Amniotic stem cell (primary cell): ENCODE measurements around the gene ARMC6.

Experiments used
- DNase-seq: peaks from one replicate; lab custom pipeline; 2025; lab: John Stamatoyannopoulos, UW

Gene ARMC6

DNA sequence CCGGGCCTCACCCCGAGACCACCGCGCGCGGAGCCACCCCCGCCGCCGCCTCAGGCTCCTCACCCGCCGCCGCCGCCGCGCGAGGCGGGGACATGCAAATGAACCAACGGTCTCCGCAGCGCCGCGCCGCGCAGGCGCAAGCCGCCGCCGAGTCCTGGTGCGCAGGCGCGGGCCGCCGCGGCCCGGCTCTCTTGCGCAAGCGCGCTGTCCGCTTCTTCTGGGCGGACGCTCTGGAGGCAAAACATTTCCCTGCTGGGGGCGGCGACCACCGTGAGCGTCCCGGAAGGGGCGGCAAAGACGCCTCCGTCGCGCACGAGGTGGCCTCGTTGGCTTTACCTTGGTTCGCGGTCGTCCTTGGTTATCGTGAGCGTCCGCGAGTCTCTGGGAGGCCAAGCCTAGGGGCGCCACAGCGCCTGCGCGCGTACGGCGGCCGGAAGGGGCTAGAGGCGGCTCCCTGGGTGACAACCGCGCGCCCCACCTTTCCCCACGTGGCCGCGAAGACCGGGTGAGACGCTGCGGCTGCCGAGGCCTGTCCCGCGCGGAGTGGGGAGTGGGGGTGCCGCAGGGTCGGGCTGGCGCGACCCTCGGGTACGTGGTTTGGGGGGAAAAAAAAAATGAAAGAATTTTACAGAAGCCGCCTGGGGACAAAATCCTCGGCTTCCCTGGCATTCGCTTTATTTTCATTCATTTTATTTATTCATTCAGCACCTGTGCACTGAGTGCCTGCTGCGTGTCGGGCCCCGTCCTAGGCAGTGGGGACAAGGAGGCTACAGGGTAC, at the start of gene ARMC6, which contains the start of gene SUGP2:
ARMC6 (plus strand) TSS at position 178 of the 778 bp plus-strand sequence. CDS start 607 bp downstream, outside the sequence.
SUGP2 (minus strand) TSS at position 92 of the 778 bp plus-strand sequence. CDS start 2,446 bp downstream, outside the sequence.
- DNase-seq, result peak; percentile 51

DNA sequence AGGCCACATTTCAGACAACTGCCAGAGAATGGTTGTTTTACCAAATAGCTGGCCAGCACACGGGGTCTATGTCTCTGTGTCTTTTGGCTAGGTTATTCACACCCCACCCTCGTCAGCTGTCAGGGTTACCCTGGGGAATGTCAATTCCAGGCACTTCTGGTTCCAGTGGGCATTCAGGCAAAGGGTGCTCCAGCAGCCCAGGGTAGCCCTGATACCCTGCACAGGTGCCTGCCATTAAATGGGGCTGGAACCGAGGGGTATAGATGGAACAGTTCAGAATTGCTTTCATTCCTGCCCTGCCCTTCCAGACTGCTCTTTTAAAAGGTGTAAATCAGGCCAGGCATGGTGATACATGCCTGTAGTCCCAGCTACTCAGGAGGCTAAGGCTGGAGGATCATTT, 49.2 kb upstream of the ARMC6 start:
- no peak for DNase-seq

DNA sequence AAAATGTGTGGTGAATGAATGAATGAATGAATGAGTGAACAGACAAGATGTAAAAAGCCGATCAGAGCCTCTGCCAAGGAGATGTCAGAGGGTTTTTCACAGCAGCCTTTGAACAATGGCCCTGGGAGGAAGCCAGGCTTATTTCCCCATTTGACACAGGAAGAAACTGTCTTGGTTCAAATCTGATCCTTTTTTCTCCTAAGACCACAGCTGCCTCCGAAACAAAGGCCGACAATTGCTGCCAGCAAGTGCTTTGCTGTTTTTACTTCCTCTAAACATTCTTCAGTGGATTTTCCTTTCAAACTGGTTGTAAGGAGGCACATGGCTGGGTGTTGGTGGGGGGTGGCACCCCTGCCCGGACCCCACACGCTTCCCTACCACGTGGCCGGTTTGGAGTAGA, 48.1 kb upstream of the ARMC6 start:
- DNase-seq, result no peak

DNA sequence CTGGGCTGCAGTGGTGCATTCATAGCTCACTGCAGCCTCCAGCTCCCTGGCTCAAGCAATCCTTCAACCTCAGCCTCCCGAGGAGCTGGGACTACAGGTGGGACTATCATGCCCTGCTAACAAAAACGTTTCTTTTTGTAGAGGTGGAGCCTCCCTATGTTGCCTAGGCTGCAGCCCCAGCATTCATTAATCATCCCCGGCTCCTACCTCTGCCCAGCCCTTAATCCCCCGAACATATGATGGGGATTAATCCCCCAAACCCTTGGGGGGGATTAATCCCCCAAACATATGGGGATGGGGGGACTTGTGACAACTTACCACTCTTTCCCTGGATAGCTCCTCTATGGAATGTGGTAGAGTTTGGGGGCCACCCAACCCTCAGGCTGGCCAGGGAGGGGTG, 45.9 kb upstream of the ARMC6 start:
- no peak for DNase-seq

DNA sequence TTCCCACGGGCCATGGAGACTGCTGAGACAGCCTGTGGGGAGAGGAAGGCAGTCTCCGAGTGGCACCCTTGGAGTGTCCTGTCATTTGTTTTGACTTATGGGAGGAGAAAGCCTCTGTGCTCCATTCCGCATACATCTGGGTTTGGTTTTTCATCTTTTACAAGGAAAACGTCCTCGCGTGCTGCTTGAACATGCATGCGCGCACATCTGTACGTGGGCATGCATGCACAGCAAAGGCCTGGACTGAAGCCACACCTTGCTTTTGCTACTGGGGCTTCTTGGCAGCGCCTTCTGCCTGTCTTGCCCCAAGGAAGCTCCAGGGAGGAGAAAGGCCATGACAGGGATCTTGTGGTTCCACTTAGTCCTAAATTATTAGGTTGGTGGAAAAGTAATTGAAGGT, 44.1 kb upstream of the ARMC6 start:
- DNase-seq, result no peak

DNA sequence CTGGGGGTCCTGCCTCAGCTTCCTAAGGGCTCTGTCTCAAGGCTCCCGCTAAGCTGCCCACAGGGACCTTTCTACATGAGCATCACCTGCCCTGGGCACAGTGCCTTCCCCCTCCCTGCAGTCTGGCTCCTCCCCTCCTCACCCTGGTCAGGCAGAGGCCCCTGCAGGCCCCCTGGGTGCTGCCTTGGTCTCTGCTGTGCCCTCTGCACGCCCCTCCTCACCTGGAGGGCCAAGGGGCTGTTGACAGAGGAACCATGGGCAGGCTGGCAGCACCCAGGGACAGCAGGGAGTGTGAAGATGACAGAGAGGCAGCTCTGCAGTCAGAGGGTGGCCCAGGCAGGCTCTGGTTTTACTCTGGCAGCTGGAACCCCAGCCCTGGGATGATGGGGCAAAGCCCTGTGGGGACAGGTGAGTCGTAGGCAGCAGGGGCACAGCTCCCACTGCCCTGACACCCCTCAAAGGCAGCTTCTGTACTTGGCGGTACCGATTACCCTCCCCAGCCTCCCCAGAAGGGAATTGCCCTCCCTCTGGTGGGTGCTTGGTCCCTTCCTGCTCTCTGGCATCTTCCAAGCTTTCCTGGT, 43.2 kb upstream of the ARMC6 start:
- DNase-seq, result no peak

DNA sequence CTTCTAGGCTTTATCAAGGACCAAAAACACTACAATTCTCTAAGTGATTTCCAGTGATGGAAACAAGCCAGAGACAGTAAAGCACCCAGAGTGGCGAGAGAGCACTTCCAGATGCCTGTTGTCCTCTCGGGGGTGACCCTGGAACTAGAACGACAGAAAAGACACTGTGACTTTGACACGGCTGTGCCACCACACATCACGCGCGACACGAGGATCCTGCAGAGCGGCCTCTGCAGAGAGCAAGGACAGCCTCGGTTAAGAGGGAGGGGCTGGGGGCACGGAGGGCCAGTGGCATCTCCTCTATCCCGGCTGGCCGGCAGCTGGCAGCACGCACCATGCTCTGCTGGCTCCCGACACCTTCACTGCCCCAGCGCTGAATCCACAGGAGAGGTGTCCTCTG, 42.4 kb upstream of the ARMC6 start:
- no peak for DNase-seq

DNA sequence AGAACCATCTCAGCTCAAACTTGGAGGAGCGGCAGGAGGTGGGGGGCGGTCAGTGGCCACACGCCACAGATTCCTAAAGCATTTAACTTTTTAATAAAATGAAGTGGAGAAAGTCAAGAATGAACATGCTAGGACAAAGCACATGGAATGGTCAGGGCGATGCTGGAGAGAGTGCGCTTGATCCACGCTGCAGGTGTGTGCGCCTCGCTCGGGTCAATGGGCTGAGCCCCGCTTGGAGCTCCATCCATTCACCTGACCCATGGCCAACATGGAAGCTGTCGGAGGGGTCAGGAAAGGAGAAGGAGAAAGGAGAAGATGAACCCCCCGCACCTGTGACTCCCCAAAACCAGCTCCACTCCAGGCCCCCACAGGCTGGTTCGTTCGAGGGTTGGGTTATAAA, 41.9 kb upstream of the ARMC6 start:
- DNase-seq, result no peak

DNA sequence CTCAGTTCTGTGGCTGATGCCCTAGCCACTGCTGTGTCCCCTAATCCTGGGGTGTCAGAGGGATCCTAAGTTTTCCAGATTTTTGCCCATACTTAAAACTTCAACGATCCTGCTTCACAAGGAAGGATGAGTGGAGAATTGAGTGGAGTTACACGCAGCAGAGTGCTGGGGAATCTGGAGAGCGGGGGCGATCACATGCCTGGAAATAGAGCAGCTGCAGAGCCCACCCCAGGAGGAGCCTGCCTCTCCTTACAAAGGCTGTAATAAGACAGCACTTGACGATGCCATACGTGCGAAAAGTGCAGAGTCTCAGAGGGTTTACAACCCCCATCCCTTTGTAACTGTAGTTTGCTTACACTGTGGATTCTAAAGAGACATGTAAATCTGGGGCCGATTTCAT, 40.7 kb upstream of the ARMC6 start:
- no peak for DNase-seq

DNA sequence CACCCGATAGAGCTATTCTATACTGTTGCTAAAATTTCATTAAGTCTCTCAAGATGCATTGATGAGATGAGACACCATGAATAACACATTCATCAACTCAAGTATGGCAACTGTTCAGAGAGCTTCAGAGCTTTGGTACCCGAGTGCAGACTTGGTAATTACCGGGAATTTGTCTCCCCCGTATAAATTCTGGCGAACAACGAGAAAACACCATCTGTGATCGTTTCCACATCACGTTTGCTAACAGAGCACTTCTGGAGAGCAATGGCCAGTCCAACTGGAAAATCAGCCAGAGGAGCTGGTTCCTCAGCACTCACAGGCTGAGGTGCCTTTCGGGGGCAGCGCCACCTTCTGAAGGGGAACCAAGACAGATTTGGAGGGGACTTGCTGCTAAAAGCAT, 40.3 kb upstream of the ARMC6 start:
- DNase-seq, result no peak

DNA sequence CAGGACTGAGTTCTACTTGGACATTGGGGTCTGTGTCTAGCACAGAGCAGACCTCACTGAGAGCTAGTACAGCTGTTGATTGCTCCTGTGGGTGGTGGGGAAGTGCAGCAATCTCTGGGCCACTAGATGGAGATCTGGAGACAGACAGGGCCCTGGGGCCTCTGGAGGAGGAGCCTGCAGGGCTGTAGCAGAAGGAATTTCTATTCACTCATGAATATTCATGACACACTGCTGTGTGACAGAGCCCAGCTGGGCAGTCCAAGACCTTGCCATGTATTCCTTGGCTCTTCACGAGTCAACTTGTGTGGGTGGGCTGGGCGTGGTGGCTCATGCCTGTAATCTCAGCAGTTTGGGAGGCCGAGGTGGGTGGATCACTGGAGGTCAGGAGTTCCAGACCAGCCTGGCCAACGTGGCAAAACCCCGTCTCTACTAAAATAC, 37.6 kb upstream of the ARMC6 start:
- DNase-seq, result peak; percentile 68

DNA sequence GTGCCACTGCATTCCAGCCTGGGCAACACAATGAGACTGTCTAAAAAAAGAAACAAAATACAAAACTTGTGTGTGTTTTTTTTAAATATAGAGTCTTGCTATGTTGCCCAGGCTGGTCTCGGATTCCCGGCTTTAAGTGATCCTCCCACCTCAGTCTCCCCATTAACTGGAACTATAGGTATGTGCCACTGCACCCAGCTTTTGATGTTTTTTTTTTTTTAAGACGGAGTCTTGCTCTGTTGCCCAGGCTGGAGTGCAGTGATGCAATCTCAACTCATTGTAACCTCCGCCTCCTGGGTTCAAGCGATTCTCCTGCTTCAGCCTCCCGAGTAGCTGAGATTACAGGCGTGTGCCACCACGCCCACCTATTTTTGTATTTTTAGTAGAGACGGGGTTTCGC, 37.1 kb upstream of the ARMC6 start:
- DNase-seq, result no peak

DNA sequence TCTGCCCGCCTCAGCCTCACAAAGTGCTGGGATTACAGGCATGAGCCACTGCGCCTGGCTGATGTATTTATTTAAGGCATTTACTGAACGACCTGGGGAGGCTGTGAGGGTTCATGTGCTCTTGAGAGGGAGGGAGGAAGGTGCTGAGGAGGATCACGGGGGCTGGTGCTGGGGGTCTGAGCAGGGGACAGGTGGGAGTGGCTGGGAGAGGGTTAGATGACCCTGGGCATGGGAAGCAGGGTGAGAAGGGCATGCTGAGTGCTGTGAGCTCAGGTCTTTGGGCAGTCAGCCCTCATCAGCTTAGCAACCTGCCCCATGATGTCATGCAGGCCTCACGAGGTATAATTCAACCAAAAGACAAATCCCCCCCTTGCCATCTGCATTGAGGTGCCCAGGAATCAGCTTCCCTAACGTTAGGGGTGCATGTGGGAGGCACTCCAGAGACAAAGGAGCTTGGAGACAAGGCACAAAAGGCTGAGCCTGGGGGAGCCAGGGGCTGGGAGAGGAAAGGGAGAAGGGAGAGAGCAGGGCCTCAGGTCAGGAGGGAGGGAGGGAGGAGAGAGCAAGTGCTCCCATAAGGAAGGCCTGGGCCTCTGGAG, 36.5 kb upstream of the ARMC6 start:
- DNase-seq, result no peak

DNA sequence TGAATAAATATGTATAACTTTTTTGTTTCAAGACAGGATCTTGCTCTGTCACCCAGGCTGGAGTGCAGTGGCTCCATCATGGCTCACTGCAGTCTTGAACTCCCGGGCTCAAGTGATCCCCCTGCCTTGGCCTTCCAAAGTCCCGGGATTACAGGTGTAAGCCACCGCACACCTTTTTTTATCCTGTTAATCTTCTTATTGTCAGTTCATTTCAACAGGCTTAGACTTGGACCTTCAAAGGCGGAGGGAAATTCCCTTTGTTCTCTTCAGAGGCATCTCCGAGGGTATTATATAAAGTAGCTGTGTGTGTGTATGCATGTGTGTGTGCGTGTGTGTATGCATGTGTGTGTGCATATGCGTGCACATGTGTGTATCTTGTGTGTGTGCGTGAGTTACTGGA, 35.1 kb upstream of the ARMC6 start:
- DNase-seq, result no peak

DNA sequence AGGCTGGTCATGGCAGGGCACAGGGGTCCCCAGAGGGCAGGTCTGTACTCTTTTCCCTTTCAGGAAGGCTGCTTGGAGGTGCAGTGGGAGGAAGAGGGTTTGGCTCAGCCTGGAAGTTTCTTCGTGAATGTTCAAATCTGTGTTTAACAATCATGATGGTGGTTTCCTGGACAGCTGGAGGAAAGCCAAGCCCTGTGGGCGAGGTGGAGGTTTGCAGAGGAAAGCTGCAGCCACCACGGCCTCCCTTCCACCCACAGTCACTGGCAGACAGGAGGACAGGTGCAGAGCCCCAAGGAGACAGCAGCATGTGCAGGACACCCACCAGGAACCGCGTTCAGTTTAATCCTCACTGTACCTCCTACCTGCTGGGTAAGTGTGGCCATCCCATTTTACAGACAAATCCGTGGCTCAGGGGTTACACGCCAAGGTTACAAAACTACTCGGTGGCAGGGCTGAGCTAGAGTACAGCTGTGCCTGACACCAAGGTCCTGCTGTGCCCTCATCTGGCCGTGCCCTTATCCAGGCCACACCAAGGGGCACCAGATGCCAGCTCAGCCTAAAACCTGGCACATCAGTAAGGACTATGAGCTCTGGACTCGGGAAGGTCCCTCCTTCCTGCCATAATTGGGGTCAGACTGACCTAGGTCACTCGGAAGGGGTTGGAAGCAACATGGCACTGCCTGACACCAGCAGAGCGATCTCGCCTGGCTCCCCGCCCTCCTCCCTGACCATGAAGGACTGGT, 34.2 kb upstream of the ARMC6 start:
- no peak for DNase-seq

DNA sequence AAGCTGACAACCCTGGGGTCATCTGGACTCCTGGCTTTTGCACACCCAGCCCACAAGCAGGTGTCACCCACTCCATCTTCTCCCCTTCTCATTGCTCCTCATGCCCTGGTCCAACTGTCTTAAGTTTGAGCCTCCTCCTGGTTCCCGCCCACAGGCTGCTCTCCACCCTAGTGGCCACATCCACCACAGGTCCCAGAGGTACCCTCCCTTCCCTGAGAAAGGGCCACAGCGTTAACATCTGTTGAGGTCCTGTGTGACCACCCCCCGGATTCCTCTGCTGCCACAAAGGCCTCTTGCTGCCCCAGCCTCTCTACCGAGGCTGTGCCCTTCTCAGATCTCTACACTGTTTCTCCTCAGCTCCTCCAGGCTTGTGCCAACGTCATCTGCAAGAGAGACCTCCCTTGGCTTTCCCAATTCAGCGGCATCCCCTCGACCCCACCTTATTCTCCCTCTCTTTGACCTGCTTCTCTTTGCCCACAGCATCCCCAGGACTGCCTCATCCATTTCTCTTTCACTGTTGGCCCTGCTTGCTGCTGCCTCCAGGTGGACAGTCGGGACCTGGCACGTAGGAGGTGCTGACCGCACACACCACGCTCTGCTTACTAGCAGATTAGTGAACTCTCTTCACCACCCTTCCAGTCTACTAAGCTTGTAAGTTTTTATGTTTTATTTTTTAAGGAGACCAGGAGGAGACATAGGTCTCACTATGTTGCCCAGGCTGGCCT, 33.3 kb upstream of the ARMC6 start:
- no peak for DNase-seq

DNA sequence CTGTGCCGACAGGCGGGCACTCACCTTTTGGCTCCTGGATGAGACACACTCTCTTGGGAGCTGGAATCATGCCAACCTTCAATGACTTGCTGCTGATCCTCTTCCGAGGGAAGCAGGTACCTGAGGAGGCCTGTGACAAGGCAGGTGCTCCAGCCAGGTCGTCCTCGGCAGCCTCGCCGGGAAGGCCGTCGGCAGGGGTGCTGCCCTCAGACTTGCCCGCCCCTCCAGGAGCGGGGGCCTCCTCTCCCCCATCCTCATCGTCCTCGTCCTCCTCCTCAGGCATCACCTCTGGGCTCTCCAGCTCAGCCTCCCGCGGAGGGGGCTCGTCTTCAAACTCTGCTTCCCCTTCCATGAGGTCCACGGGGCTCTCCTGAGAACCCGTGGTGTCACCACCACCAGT, 29.3 kb upstream of the ARMC6 start:
- no peak for DNase-seq

DNA sequence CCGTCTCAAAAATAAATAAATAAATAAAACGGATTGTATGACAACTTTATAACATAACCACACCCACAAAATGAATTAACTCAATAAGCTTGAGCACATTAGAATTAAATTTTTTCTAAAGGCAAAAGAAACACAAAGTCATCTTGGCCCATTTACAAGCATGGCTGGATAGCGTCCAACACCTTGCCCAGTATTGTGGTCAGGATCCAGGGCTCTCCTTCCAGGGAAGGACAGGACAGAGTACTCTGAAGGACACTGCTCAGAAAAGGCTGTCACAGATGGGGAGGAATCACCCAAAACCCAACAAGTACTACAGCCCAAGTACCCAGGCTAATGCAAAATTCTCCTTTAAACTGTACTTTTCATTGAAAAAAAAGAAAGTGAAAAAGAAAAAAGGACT, 27.2 kb upstream of the ARMC6 start:
- DNase-seq, result no peak

DNA sequence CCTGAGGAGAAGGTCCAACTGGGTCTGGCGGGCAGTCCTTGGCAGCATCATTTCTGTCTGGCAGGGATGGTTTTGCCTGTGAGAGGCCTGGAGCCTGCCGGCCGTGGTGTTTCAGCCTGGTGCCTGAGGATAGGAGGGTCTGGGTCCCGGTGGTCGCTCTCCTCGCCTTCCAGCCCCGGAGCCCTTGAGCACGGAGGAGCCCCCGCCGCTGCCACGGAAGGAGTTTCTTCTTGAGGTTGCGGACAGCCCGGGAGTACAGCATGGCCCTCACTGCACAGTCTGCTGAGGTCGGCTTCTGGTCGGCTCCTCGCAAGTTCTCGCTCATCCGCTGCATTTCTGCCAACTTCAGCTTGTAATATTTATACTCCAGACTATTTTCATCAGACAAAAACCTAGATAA, 23.5 kb upstream of the ARMC6 start:
- no peak for DNase-seq

DNA sequence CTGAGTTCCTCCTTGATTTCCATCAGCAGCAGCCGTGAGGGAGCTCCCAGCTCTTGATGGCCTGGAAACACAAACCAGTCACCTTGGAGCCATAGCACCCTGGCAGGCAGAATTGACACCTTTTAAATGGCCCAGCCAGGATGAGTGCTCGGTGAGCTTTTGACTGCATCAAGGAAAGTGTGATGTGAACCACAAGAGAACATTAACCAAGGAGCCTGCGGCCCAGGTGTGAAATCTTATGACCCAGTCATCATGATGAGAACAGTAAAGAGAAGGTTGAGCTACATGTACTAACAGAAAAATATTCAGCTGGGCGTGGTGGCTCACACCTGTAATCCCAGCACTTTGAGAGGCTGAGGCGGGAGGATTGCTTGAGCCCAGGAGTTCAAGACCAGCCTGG, 22.9 kb upstream of the ARMC6 start:
- no peak for DNase-seq

DNA sequence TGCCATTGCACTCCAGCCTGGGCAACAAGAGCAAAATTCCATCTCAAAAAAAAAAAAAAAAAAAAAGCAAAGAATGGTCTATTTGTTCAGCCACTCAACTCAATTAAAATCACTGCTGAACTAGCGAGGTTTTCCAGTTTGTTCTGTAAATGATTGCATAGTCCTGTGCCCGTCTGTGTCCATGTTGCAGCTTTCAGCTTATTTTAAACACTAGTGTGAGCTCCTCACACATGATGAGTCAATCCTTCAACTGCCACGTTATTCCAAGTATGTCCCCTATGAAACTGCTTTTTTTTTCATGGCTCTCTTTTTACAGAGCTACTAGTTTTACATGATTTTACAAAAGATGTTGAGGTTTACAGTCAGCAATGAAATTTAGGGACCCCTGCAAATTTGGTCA, 12.3 kb upstream of the ARMC6 start:
- DNase-seq, result no peak

DNA sequence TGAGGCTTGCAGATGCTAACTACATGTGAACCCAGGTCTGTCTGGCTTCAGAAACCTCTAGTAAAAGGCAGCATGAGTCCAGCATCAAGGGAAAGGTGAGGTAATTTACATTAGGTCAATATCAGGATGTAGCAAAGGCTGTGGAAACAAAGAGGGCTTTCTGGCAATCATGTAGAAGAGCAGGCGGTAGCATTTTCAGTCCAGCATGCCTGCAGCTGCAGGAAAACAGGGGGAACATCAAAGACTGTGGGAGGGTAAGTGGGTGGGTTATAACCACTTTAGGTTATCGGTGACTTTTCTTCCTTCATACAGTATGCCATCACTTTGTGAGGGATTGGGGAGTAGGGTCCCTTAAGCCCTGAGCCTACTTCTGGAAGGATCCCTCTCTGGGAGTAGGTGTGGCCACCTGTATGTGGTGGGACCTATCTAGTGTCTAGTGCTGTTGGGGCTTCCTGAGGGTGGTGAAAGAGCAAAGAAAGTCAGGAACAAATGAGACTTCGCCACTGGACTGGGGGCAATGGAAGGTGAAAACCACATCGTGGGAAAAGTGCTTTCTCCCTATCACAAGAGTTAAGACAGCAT, 10.9 kb upstream of the ARMC6 start:
- no peak for DNase-seq
